ENCODE results near the gene PTPRK.

The PTPRK gene

GRCh38 chr6:128380891-128381290 is 139.5 kb downstream of the PTPRK start:
- FAIRE-seq, result no peak

GRCh38 chr6:128379577-128379976 is 140.8 kb downstream of the PTPRK start:
- FAIRE-seq, result no peak

- FAIRE-seq, result no peak
Measured at GRCh38 chr6:128376952-128377503, 143.4 kb downstream of the PTPRK start.

GRCh38 chr6:128371136-128371535 is 149.3 kb downstream of the PTPRK start:
- FAIRE-seq, result no peak

GRCh38 chr6:128370072-128370471 is 150.3 kb downstream of the PTPRK start:
- no peak for FAIRE-seq

- FAIRE-seq, result no peak
Measured at GRCh38 chr6:128368213-128368944, 152.0 kb downstream of the PTPRK start.

GRCh38 chr6:128367437-128367836 is 153.0 kb downstream of the PTPRK start:
- FAIRE-seq, result no peak

GRCh38 chr6:128365520-128366160 is 154.8 kb downstream of the PTPRK start:
- FAIRE-seq, result no peak

GRCh38 chr6:128364766-128365519 is 155.5 kb downstream of the PTPRK start:
- FAIRE-seq, result no peak

GRCh38 chr6:128363020-128363813 is 157.2 kb downstream of the PTPRK start:
- no peak for FAIRE-seq

GRCh38 chr6:128361378-128361777 is 159.0 kb downstream of the PTPRK start:
- no peak for FAIRE-seq

GRCh38 chr6:128358244-128358776 is 162.1 kb downstream of the PTPRK start:
- FAIRE-seq, result no peak

- no peak for FAIRE-seq
Measured at GRCh38 chr6:128357392-128358130, 162.8 kb downstream of the PTPRK start.

- FAIRE-seq, result no peak
Measured at GRCh38 chr6:128352366-128352765, 168.0 kb downstream of the PTPRK start.

- no peak for FAIRE-seq
Measured at GRCh38 chr6:128351255-128351514, 169.2 kb downstream of the PTPRK start.

- no peak for FAIRE-seq
Measured at GRCh38 chr6:128350416-128351254, 169.8 kb downstream of the PTPRK start.

GRCh38 chr6:128347123-128347522 is 173.3 kb downstream of the PTPRK start:
- FAIRE-seq, result no peak

GRCh38 chr6:128346569-128346968 is 173.8 kb downstream of the PTPRK start:
- FAIRE-seq, result no peak

- FAIRE-seq, result no peak
Measured at GRCh38 chr6:128345278-128345677, 175.1 kb downstream of the PTPRK start.

- FAIRE-seq, result no peak
Measured at GRCh38 chr6:128343706-128344105, 176.7 kb downstream of the PTPRK start.

Measured in G401.6 (cell line).